Mesothelial cell of epicardium (in vitro differentiated cells): ENCODE results near the gene CCDC89. TPM values are rescaled to one million over a fixed set of nuclear protein-coding genes. Genes with fewer than 3 reads are reported as not detected.

Experiments
- DNase-seq, 2 experiments: peaks; one replicate each; pipeline ENCODE4 v3.0.0; 2021; ENCODE audit warnings: low spot score in 2 of 2; ENCODE audit not compliant: unreplicated experiment in 2 of 2
- H3K27ac Mint-ChIP-seq: 2 replicates; pipeline ENCODE4 v1.8.0; 2021; ENCODE audit warnings: mixed read lengths
- H3K27me3 Mint-ChIP-seq: 2 replicates; pipeline ENCODE4 v1.8.0; 2021; ENCODE audit warnings: low read depth, mixed read lengths
- H3K36me3 Mint-ChIP-seq: 2 replicates; pipeline ENCODE4 v1.8.0; 2021; ENCODE audit warnings: mixed read lengths
- H3K4me1 Mint-ChIP-seq: 2 replicates; pipeline ENCODE4 v1.8.0; 2021; ENCODE audit warnings: mixed read lengths
- H3K4me3 Mint-ChIP-seq: 2 replicates; pipeline ENCODE4 v1.8.0; 2021; ENCODE audit warnings: mild to moderate bottlenecking, moderate library complexity, mixed read lengths
- H3K9me3 Mint-ChIP-seq: 2 replicates; pipeline ENCODE4 v1.8.0; 2021; ENCODE audit warnings: mixed read lengths
- CTCF ChIP-seq: fragments of 200-600 bp; sonication (generic); IDR thresholded peaks from one replicate; pipeline ENCODE4 v1.5.0; 2021; ENCODE audit warnings: antibody characterized with exemption; ENCODE audit not compliant: unreplicated experiment
- total RNA-seq: library from RNA; stranded (reverse); gene quantifications from 3 replicates; pipeline ENCODE4 v1.2.1, GENCODE V29; 2021

CCDC89 gene
- total RNA-seq, 1 donor from 2014 or later: 1.3 TPM

GRCh38 chr11:85643191-85643614 is 42.8 kb downstream of the CCDC89 start:
- no peak for TF ChIP-seq CTCF
- Mint-ChIP-seq H3K9me3 (no peaks in the 10 kb centered on the region), H3K4me3 (peak overlapping the region; percentile 20), H3K27ac (peak overlapping the region; percentile 83), H3K36me3 (peaks cover 4% of the 10 kb centered on the region), H3K27me3 (peaks cover 21% of the 10 kb centered on the region), H3K4me1 (peaks cover 25% of the 10 kb centered on the region)
- peak; percentile 29 to 55 for DNase-seq

- no peak for TF ChIP-seq CTCF
Observed at GRCh38 chr11:85634747-85635146, 51.2 kb downstream of the CCDC89 start.

More at GRCh38 chr11:85634747-85635146, 51.2 kb downstream of the CCDC89 start:
- no peaks in the 10 kb centered on the region for H3K27me3 Mint-ChIP-seq
- H3K4me3 Mint-ChIP-seq: no peak overlapping the region
- H3K27ac Mint-ChIP-seq: no peak overlapping the region
- DNase-seq: no peak
- no peaks in the 10 kb centered on the region for H3K9me3 Mint-ChIP-seq
- H3K4me1 Mint-ChIP-seq: peaks cover 1% of the 10 kb centered on the region
- H3K36me3 Mint-ChIP-seq: peaks cover 17% of the 10 kb centered on the region

Other genes with a start within 250 kb of the CCDC89 start
- gene DLG2, start 58.9 kb downstream of the CCDC89 start, total RNA-seq: 6.7 to 7.5 TPM (median 7.4 TPM) in 3 replicates
- gene TMEM126B, start 57.6 kb downstream of the CCDC89 start, total RNA-seq: 28.6 to 31.0 TPM (median 29.5 TPM) in 3 replicates
- gene TMEM126A, start 38.2 kb downstream of the CCDC89 start, total RNA-seq: 21.0 to 21.4 TPM (median 21.2 TPM) in 3 replicates
- gene CREBZF, start 21.1 kb downstream of the CCDC89 start, total RNA-seq: 77.2 to 77.8 TPM (median 77.2 TPM) in 3 replicates
- gene SYTL2, start 124.9 kb upstream of the CCDC89 start, total RNA-seq: 9.9 to 10.4 TPM (median 10.3 TPM) in 3 replicates
- gene CCDC83, start 169.2 kb upstream of the CCDC89 start, total RNA-seq: not detected in 3 replicates